Keratinocyte (primary cell): ENCODE results near the gene RBL1.
"Not testable (repeated sequence)": the region's sequence is repeated elsewhere in the genome, so short reads cannot be mapped to it uniquely, and the experiment has no call there.

ENCODE experiments used
- CTCF ChIP-seq, 3 experiments: IDR thresholded peaks in 1 of 3; conservative IDR thresholded peaks in 1 of 3; optimal IDR thresholded peaks in 1 of 3; 2 replicates in 2 of 3; 3 replicates in 1 of 3; pipeline versions ENCODE3 to v1.5.1; 2011; ENCODE audit warnings: low read length in 3 of 3, mild to moderate bottlenecking in 3 of 3, moderate library complexity in 2 of 3, control low read depth in 1 of 3, inconsistent platforms in 1 of 3; ENCODE audit not compliant: insufficient read depth in 2 of 3; ENCODE audit errors: extremely low read depth in 1 of 3
- EZH2 ChIP-seq: IDR thresholded peaks from one replicate; pipeline ENCODE4 v1.6.1; 2012; ENCODE audit warnings: inconsistent platforms, mild to moderate bottlenecking, low read length, moderate library complexity

GRCh38 chr20:36994221-36994620 lies 101.6 kb downstream of the RBL1 start:
- not testable (repeated sequence) for TF ChIP-seq CTCF (optimal IDR thresholded peaks at IDR 0.05 in 1 of 3, IDR thresholded peaks at IDR 0.05 in 1 of 3, conservative IDR thresholded peaks at IDR 0.05 in 1 of 3; ENCODE audit: extremely low read depth in 1 of 3, insufficient read depth in 2 of 3, low read length in 3 of 3); EZH2
